ENCODE measurements around the gene TSNAXIP1. TPM values are rescaled to one million over a fixed set of nuclear protein-coding genes. Genes with fewer than 3 reads are reported as not detected.

The TSNAXIP1 gene
- total and polyA plus RNA-seq, 9 of the 15 experiments (the other 6 are each of a cell fraction or from before 2014, with no cell fraction given) = 0.03 to 0.24 (median 0.11) TPM; not detected in 4

GRCh38 chr16:67806428-67807147 lies at the start of gene TSNAXIP1, which contains the start of gene RANBP10 (continued):
- TF ChIP-seq MITF (IDR thresholded peaks at IDR 0.05) (0 out of 2 replicates have a peak, but pooled peaks have one; percentile 32), XRCC5 (IDR thresholded peaks at IDR 0.05; ENCODE audit: low read depth, low read length) (no peak), ATF1 (CRISPR knock-in tag; IDR thresholded peaks at IDR 0.05) (no peak), ATF1 (tag; IDR thresholded peaks at IDR 0.05) (peak; percentile 89), RBM22 (IDR thresholded peaks at IDR 0.05; ENCODE audit: low read depth, low read length, poor library complexity, severe bottlenecking) (peak; percentile 92), DMBX1 (CRISPR knock-in tag; IDR thresholded peaks at IDR 0.05; ENCODE audit: borderline replicate concordance) (peak; percentile 94), SIN3A (IDR thresholded peaks at IDR 0.05; ENCODE audit: borderline replicate concordance in 2 of 2, control insufficient read depth in 1 of 2, low read depth in 2 of 2, low read length in 2 of 2) (peak in 1 of 2 experiments; percentile 87; a peak in 1 of 4 replicates), KAT7 (CRISPR knock-in tag; IDR thresholded peaks at IDR 0.05; ENCODE audit: borderline replicate concordance) (peak; percentile 41; the same call in 1 of the 2 replicates), RUNX1 (IDR thresholded peaks at IDR 0.05; ENCODE audit: low read depth) (no peak), RCOR1 (IDR thresholded peaks at IDR 0.05; ENCODE audit: borderline replicate concordance in 1 of 2, low read depth in 2 of 2, low read length in 2 of 2) (peak in 1 of 2 experiments; percentile 10; a peak in 1 of 4 replicates), TCFL5 (CRISPR knock-in tag; conservative IDR thresholded peaks at IDR 0.05) (no peak), BDP1 (IDR thresholded peaks at IDR 0.05; ENCODE audit: insufficient read depth, insufficient read length) (no peak), ZNF134 (CRISPR knock-in tag; conservative IDR thresholded peaks at IDR 0.05) (peak; percentile 48), BRF1 (IDR thresholded peaks at IDR 0.05; ENCODE audit: borderline replicate concordance, extremely low read depth, insufficient read length) (no peak), ZC3H8 (IDR thresholded peaks at IDR 0.05) (no peak), EP400 (IDR thresholded peaks at IDR 0.05) (no peak), DACH1 (IDR thresholded peaks at IDR 0.05; ENCODE audit: partially characterized antibody) (peak; percentile 7), MBD2 (IDR thresholded peaks at IDR 0.05; ENCODE audit: borderline replicate concordance, low read depth) (peak; percentile 99), ESRRA (IDR thresholded peaks at IDR 0.05; ENCODE audit: borderline replicate concordance, low read depth) (0 out of 2 replicates have a peak, but pooled peaks have one; percentile 10), TCF7L2 (IDR thresholded peaks at IDR 0.05; ENCODE audit: low read depth, low read length) (no peak), IRF9 (tag; IDR thresholded peaks at IDR 0.05) (peak; percentile 19; the same call in 1 of the 2 replicates), RB1 (IDR thresholded peaks at IDR 0.05; ENCODE audit: low read depth) (peak; percentile 75), ETS2 (tag; IDR thresholded peaks at IDR 0.05; ENCODE audit: borderline replicate concordance, poor library complexity, severe bottlenecking) (no peak), ZBTB7A (IDR thresholded peaks at IDR 0.05; ENCODE audit: borderline replicate concordance, control insufficient read depth, low read depth, low read length) (peak; percentile 58; the same call in 1 of the 2 replicates), RAD51 (IDR thresholded peaks at IDR 0.05; ENCODE audit: borderline replicate concordance, low read depth) (no peak), HCFC1 (IDR thresholded peaks at IDR 0.05; ENCODE audit: low read depth, low read length) (peak; percentile 98), OTX1 (CRISPR knock-in tag; IDR thresholded peaks at IDR 0.05) (0 out of 2 replicates have a peak, but pooled peaks have one; percentile 54), POLR2G (IDR thresholded peaks at IDR 0.05; ENCODE audit: low read depth, low read length) (peak; percentile 94), MCM3 (IDR thresholded peaks at IDR 0.05) (no peak)

Data from K562 (cell line).